ENCODE data around the gene SMIM14.

Gene SMIM14

DNA sequence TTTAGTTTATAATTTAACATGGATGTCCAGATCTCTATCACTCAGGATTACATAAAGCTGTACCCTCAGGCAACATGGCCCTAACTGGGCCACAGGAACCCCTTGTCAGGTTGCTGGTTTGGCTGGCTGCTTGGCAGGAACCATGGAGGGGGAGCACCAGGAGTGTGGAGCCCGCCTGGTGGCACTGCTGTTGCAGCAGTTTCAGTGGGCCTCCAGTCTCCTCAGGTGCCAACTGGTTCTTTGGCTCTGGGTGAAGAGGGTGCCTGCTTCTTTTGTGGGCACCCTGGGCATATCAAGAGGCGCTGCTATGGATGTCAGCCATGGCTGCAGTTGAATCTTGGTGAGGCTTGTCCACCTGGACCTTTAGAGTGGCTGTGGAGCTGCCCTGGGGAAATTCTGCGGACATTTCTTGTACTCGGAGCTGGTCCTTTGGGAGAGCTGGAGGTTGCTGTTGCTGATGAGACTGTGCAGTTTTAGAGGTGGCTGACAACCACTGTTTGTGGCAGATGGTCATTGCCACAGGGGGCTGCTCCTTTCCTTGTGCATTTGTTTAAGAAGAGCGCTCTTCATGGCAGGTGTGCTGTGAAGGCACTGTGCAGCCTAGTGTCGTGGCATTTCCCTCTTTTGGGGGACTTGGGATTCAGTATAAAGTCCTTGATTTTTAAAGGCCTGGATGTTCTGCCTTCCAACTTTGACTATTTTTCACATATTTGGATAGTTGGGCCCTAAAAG is 10.3 kb upstream of the SMIM14 start:
- H3K9me3 ChIP-seq (ENCODE audit: control insufficient read depth, low read length) = no peaks in the 10 kb centered on the region
- no peak overlapping the region for H3K27ac ChIP-seq (ENCODE audit: insufficient read depth, low read depth, low read length, poor library complexity, severe bottlenecking)
- peaks cover 3% of the 10 kb centered on the region for H3K36me3 ChIP-seq (ENCODE audit: control insufficient read depth, insufficient read depth, low read length)
- H3K4me1 ChIP-seq (ENCODE audit: control insufficient read depth, insufficient read depth, low read length) = no peaks in the 10 kb centered on the region
- H3K4me3 ChIP-seq (ENCODE audit: insufficient read depth, low read depth, low read length) = no peak overlapping the region
- 93 to 94% methylated on average over 6 of the region's 6 CpGs for WGBS, 2 experiments
- no peaks in the 10 kb centered on the region for H3K27me3 ChIP-seq (ENCODE audit: control insufficient read depth, insufficient read depth, low read length, poor library complexity, severe bottlenecking)

DNA sequence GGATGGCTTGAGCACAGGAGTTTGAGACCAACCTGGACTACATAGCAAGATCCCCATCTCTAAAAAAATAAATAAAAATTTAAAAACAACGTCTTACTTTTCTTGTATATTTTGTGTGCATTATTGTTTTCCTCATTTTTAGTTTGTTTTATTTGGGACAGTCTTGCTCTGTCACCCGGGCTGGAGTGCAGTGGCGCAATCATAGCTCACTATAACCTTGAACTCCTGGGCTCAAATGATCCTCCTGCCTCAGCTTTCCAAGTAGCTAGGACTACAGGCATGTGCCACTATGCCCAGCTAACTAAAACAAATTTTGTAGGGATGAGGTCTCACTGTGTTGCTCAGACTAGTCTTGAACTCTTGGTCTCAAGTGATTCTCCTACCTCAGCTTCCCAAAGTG is 9.5 kb upstream of the SMIM14 start:
- Histone ChIP-seq H3K4me3 (ENCODE audit: insufficient read depth, low read depth, low read length) (no peak overlapping the region), H3K36me3 (ENCODE audit: control insufficient read depth, insufficient read depth, low read length) (peaks cover 3% of the 10 kb centered on the region), H3K27me3 (ENCODE audit: control insufficient read depth, insufficient read depth, low read length, poor library complexity, severe bottlenecking) (no peaks in the 10 kb centered on the region), H3K9me3 (ENCODE audit: control insufficient read depth, low read length) (no peaks in the 10 kb centered on the region), H3K27ac (ENCODE audit: insufficient read depth, low read depth, low read length, poor library complexity, severe bottlenecking) (no peak overlapping the region), H3K4me1 (ENCODE audit: control insufficient read depth, insufficient read depth, low read length) (no peaks in the 10 kb centered on the region)
- whole genome bisulfite sequencing, 2 experiments = 97 to 98% methylated on average over 2 to 3 of the region's 3 CpGs

DNA sequence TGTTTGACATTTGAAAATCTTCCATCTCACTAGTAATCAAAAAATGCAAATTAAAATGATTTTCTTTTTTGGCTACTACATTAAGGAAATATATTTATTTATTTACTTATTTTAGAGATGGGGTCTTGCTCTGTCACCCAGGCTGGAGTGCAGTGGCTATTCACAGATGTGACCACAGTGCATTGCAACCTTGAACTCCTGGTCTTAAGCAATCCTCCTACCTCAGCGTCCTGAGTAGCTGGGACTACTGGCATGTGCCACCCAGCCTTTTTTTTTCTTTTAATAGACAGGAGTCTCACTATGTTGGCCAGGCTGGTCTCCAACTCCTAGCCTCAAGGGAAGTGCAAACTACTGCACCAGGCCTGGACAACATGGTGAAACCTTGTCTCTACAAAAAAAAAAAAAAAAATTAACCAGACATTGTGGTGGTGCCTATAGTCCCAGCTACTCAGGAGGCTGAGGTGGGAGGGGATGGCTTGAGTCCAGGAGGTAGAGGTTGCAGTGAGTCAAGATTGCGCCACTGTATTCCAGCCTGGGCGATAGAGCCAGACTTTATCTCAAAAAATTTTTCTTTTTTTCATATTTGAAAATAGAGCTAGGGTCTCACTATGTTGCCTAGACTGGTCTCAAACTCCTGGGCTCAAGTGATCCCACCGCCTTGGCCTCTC is 4.4 kb upstream of the SMIM14 start:
- peaks cover 5% of the 10 kb centered on the region for H3K4me1 ChIP-seq (ENCODE audit: control insufficient read depth, insufficient read depth, low read length)
- no peaks in the 10 kb centered on the region for H3K9me3 ChIP-seq (ENCODE audit: control insufficient read depth, low read length)
- no peak overlapping the region for H3K4me3 ChIP-seq (ENCODE audit: insufficient read depth, low read depth, low read length)
- no peaks in the 10 kb centered on the region for H3K27me3 ChIP-seq (ENCODE audit: control insufficient read depth, insufficient read depth, low read length, poor library complexity, severe bottlenecking)
- 89 to 91% methylated on average over 4 of the region's 4 CpGs for WGBS, 2 experiments
- no peak overlapping the region for H3K27ac ChIP-seq (ENCODE audit: insufficient read depth, low read depth, low read length, poor library complexity, severe bottlenecking)
- H3K36me3 ChIP-seq (ENCODE audit: control insufficient read depth, insufficient read depth, low read length) = no peaks in the 10 kb centered on the region

DNA sequence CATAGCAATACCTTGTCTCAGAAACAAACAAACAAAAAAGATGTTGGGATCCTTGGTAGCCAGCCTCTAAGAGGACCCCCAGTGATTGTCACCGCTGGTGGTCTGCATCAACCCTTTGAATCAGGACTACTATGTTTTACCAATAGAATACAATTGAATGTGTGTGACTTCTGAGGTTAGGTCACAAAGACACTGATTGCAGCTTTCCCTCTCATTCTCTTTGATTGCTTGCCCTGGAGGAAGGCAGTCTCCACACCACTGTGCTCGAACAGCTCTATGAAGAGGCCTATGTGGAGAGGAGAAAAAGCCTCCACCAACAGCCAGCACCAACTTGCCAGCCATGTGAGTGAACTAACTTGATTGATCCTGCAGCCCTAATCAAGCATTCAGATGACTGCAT is 2.8 kb upstream of the SMIM14 start:
- Histone ChIP-seq H3K9me3 (ENCODE audit: control insufficient read depth, low read length) (no peaks in the 10 kb centered on the region), H3K36me3 (ENCODE audit: control insufficient read depth, insufficient read depth, low read length) (no peaks in the 10 kb centered on the region), H3K27me3 (ENCODE audit: control insufficient read depth, insufficient read depth, low read length, poor library complexity, severe bottlenecking) (no peaks in the 10 kb centered on the region), H3K27ac (ENCODE audit: insufficient read depth, low read depth, low read length, poor library complexity, severe bottlenecking) (no peak overlapping the region), H3K4me1 (ENCODE audit: control insufficient read depth, insufficient read depth, low read length) (peaks cover 5% of the 10 kb centered on the region), H3K4me3 (ENCODE audit: insufficient read depth, low read depth, low read length) (no peak overlapping the region)
- 37 to 39% methylated on average over 2 of the region's 2 CpGs for WGBS, 2 experiments

DNA sequence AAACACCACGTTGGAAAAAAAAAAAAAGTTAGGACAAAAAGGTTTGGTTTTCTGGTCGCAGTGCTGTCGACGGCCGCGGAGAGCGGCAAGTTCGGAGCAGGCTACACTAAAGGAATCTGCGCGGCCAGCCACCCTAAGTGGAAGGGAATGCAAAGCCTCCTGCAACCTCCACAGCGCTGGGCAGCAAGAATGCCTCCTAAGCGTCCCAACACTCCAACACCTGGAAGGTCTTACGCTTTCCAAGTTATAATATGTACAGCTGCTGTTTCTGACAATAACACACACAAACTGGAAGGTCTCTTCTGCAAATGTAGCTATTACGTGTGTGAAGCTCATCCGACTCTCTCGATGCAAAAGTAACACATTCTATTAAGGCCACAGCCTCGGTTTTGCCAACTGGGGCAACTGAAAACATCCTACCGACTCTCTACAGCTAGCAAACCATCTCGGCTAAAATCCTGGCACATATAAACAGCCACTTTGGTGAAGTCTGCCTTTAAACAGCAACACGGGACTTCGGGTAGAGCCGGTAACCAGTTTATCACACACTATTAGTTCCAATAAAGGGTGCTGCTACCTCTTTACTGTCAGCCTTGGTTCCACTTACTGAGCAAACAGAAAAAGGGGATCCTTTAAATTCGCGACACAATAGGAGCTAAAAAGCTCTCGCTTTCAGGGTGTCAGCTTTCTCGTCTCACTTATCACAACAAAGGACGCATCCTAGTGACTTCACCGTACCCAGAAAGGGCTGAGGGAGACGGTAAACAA is 895 bp downstream of the SMIM14 start:
- peak overlapping the region; percentile 90 for H3K4me3 ChIP-seq (ENCODE audit: insufficient read depth, low read depth, low read length)
- no peaks in the 10 kb centered on the region for H3K27me3 ChIP-seq (ENCODE audit: control insufficient read depth, insufficient read depth, low read length, poor library complexity, severe bottlenecking)
- no peaks in the 10 kb centered on the region for H3K36me3 ChIP-seq (ENCODE audit: control insufficient read depth, insufficient read depth, low read length)
- 0% methylated on average over 28 to 29 of the region's 29 CpGs for whole genome bisulfite sequencing, 2 experiments
- peaks cover 11% of the 10 kb centered on the region for H3K4me1 ChIP-seq (ENCODE audit: control insufficient read depth, insufficient read depth, low read length)
- peak overlapping the region; percentile 97 for H3K27ac ChIP-seq (ENCODE audit: insufficient read depth, low read depth, low read length, poor library complexity, severe bottlenecking)
- H3K9me3 ChIP-seq (ENCODE audit: control insufficient read depth, low read length) = no peaks in the 10 kb centered on the region

DNA sequence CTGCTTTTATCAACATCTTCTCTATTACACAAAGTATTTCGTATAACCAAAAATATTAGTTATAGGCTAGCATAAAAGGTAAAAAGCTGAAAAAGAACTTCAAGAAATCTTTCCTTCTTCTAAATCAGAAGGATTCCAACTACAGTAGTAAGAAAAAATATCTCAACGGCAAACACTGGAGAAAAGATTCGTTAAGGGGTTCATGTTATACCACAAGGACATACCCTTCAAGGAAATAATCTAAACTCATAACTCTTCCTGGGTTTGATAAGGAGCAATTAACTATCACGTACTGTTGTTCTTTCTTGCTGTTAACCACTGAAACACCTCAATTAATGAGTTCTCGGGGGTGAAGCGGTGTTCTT is 1.5 kb downstream of the SMIM14 start:
- H3K27me3 ChIP-seq (ENCODE audit: control insufficient read depth, insufficient read depth, low read length, poor library complexity, severe bottlenecking) = no peaks in the 10 kb centered on the region
- H3K27ac ChIP-seq (ENCODE audit: insufficient read depth, low read depth, low read length, poor library complexity, severe bottlenecking) = peak overlapping the region; percentile 97
- no peaks in the 10 kb centered on the region for H3K36me3 ChIP-seq (ENCODE audit: control insufficient read depth, insufficient read depth, low read length)
- 6 to 9% methylated on average over 5 of the region's 6 CpGs for WGBS, 2 experiments
- peaks cover 11% of the 10 kb centered on the region for H3K4me1 ChIP-seq (ENCODE audit: control insufficient read depth, insufficient read depth, low read length)
- H3K4me3 ChIP-seq (ENCODE audit: insufficient read depth, low read depth, low read length) = peak overlapping the region; percentile 90
- no peaks in the 10 kb centered on the region for H3K9me3 ChIP-seq (ENCODE audit: control insufficient read depth, low read length)

DNA sequence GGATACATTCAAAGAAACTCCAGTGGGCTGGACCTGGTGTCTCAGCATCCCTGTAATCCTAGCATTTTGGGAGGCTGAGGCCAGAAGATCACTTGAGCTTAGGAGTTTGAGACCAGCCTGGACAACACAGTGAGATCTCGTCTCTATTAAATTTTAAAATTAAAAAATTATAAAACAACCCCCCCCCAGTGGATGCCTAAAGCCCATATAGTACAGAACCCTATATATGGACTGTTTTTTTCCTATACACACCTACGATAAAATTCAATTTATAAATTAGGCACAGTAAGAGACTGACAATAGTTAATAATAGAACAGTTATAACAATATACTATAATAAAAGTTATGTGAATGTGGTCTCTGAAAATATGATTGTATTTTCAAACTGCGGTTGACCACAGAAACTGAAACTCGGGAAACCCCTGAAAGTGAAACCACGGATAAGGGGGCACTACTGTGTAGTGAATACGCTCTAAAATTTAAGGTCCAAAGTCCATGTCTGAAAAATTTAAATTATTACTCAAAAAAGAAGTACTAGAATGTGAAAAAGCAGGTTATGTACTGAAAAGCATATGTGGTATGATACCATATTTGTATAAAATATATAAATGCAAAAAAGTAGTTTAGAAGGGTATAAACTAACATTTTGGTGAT is 2.0 kb downstream of the SMIM14 start:
- 70 to 80% methylated on average over 4 to 5 of the region's 6 CpGs for WGBS, 2 experiments
- Histone ChIP-seq H3K4me1 (ENCODE audit: control insufficient read depth, insufficient read depth, low read length) (peaks cover 11% of the 10 kb centered on the region), H3K9me3 (ENCODE audit: control insufficient read depth, low read length) (no peaks in the 10 kb centered on the region), H3K27me3 (ENCODE audit: control insufficient read depth, insufficient read depth, low read length, poor library complexity, severe bottlenecking) (no peaks in the 10 kb centered on the region), H3K36me3 (ENCODE audit: control insufficient read depth, insufficient read depth, low read length) (no peaks in the 10 kb centered on the region), H3K27ac (ENCODE audit: insufficient read depth, low read depth, low read length, poor library complexity, severe bottlenecking) (no peak overlapping the region), H3K4me3 (ENCODE audit: insufficient read depth, low read depth, low read length) (peak overlapping the region; percentile 90)

DNA sequence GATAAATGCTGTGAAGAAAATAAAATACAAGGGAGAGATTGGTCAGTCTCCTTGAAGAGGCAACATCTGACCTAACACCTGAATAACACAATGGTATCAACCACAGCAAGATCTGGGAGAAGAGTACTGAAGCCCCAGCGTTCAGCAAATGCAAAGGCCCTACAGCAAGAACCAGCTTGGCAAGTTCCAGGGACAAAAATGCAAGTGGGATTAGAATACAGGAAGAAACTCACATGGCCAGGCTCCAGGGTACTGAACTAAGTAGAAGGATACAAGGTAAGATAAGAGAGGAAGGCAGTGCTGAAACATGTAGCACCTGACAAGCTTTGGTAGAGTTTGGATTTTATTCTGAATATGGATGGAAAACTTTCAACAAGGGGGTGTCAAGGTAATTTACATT is 3.6 kb downstream of the SMIM14 start:
- Histone ChIP-seq H3K4me1 (ENCODE audit: control insufficient read depth, insufficient read depth, low read length) (peaks cover 11% of the 10 kb centered on the region), H3K9me3 (ENCODE audit: control insufficient read depth, low read length) (no peaks in the 10 kb centered on the region), H3K36me3 (ENCODE audit: control insufficient read depth, insufficient read depth, low read length) (peaks cover 3% of the 10 kb centered on the region), H3K4me3 (ENCODE audit: insufficient read depth, low read depth, low read length) (no peak overlapping the region), H3K27me3 (ENCODE audit: control insufficient read depth, insufficient read depth, low read length, poor library complexity, severe bottlenecking) (no peaks in the 10 kb centered on the region), H3K27ac (ENCODE audit: insufficient read depth, low read depth, low read length, poor library complexity, severe bottlenecking) (no peak overlapping the region)
- WGBS, 2 experiments = 34 to 36% methylated on average over 1 of the region's 1 CpG

DNA sequence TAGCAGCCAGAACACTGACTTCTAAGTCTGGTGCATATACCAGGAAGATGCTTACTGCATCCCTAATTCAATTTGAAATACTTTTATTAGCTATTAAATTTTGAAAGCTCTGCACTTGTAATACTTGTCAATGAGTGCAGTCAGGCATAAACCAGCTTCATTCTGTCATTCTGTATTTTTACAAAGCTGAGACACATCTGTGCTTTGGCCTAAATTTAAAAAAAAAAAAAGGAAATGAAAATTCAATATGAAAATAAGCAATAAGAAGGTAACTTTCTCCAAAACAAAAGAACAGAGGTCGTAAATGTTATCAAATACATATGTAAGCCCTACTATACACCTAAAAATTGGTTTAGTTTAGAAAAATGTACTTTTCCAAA is 7.0 kb downstream of the SMIM14 start:
- H3K4me3 ChIP-seq (ENCODE audit: insufficient read depth, low read depth, low read length) = no peak overlapping the region
- peaks cover 3% of the 10 kb centered on the region for H3K36me3 ChIP-seq (ENCODE audit: control insufficient read depth, insufficient read depth, low read length)
- peaks cover 6% of the 10 kb centered on the region for H3K4me1 ChIP-seq (ENCODE audit: control insufficient read depth, insufficient read depth, low read length)
- H3K27ac ChIP-seq (ENCODE audit: insufficient read depth, low read depth, low read length, poor library complexity, severe bottlenecking) = no peak overlapping the region
- WGBS, 2 experiments = no CpG with 5 or more reads among the region's 1 CpG
- H3K9me3 ChIP-seq (ENCODE audit: control insufficient read depth, low read length) = no peaks in the 10 kb centered on the region
- no peaks in the 10 kb centered on the region for H3K27me3 ChIP-seq (ENCODE audit: control insufficient read depth, insufficient read depth, low read length, poor library complexity, severe bottlenecking)

DNA sequence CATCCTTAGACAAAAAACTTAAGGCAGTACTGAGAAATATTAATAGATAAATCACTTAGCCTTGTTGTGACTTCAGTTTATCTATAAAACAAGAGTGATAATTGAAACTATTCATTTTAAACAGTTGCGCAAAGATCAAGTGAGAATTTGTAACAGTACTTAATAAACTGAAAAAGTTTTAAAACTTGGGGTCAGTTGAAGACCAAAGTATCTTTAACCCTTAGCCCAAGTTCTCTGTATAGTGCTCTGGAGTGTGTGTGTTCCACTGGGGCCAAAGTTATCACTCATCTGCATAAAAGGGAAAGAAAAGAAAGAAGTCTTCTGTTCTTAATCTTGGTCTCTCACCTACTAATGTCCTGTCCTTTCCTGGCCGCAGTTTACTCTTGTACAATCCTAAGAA is 11.3 kb downstream of the SMIM14 start:
- Histone ChIP-seq H3K27ac (ENCODE audit: insufficient read depth, low read depth, low read length, poor library complexity, severe bottlenecking) (no peak overlapping the region), H3K9me3 (ENCODE audit: control insufficient read depth, low read length) (no peaks in the 10 kb centered on the region), H3K36me3 (ENCODE audit: control insufficient read depth, insufficient read depth, low read length) (peaks cover 3% of the 10 kb centered on the region), H3K4me1 (ENCODE audit: control insufficient read depth, insufficient read depth, low read length) (no peaks in the 10 kb centered on the region), H3K4me3 (ENCODE audit: insufficient read depth, low read depth, low read length) (no peak overlapping the region), H3K27me3 (ENCODE audit: control insufficient read depth, insufficient read depth, low read length, poor library complexity, severe bottlenecking) (no peaks in the 10 kb centered on the region)
- WGBS, 2 experiments = 97 to 100% methylated on average over 2 of the region's 2 CpGs
